HG02798 (cell line): ENCODE results near the gene TMEM132C.
"Not testable (repeated sequence)": the region's sequence is repeated elsewhere in the genome, so short reads cannot be mapped to it uniquely, and the experiment has no call there.

Source experiments
- ATAC-seq: cut with Tn5 transposase; IDR thresholded peaks from one replicate; pipeline ENCODE4 v1.9.1; 2021; ENCODE audit warnings: mild to moderate bottlenecking; ENCODE audit not compliant: unreplicated experiment, poor library complexity

The TMEM132C gene

DNA sequence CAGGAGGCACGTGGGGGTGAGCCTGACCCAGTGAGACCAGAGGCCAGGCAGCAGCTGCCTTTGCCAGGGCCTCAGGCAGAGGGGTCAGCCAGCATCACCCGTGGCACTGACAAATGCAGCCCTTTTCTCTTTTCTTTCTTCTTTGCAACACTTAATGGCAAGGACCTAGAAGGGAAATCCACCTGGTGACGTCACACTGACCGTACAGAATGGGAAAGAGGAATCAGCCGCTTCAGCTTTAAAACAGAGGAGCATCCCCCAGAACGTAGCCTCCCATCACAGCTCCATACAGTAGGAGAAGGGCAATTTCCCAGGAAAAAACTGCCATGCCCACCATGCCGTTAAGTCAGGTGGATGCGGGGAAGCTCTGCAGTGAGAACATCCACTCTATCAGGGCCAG, 328.6 kb downstream of the TMEM132C start:
- ATAC-seq = no peak

DNA sequence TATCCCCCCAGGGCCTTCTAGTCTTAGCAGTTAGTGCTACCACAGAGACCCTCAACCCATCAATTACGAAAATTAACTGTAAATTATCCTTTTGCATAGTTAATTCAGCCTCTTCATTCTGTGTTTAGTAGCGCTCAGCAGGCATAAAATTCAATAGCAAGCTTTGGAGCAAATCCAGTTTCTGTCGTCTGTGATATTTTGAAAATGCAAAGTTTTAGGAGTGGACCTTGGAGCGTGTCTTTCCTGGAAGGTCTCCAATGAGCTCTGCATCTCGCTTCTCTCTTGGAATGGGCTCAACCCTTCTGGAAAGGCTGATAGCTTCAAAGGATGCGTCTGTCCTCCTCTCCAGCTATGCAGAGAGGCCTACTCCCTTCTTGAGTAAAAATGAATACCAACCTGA, 333.9 kb downstream of the TMEM132C start:
- ATAC-seq = no peak

DNA sequence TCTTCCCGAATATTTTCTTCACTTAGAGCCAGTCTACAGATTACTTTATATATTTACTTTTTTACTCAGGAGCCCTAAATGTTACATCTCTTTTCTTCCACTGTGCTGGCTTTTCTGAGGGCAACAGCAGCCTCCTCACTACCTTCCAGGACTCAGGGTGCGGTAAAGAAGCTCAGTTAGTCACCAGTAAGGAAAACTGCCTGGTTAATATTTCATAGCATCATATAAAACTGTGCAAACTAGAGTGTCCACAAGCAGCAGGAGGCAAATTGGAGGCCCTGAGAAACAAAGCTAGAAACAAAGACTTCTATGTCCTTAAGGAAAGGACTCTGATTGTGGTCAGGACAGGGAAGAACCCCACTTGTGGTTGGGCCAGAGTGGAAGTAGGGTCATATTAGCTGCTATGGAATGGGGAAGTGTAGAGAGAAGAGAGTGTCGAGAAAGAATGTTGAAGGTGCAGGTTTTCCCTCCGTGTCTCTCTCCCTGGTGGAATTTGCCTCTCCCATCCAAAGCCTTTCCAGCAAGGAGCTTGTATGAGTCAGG, 336.7 kb downstream of the TMEM132C start:
- ATAC-seq = no peak

DNA sequence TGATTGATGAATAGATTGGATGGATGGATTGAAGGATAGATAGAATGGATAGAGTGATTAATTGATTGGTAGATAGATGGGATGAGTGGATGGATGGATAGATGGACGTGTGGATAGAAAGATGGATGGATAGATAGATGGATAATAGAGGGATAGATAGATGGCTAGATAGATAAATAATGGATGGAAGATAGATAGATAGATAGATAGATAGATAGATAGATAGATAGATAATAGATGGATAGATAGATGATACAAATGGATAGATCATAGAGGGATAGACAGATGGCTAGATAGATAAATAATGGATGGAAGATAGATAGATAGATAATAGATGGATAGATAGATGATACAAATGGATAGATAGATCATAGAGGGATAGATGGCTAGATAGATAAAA, 337.2 kb downstream of the TMEM132C start:
- ATAC-seq = not testable (repeated sequence)

DNA sequence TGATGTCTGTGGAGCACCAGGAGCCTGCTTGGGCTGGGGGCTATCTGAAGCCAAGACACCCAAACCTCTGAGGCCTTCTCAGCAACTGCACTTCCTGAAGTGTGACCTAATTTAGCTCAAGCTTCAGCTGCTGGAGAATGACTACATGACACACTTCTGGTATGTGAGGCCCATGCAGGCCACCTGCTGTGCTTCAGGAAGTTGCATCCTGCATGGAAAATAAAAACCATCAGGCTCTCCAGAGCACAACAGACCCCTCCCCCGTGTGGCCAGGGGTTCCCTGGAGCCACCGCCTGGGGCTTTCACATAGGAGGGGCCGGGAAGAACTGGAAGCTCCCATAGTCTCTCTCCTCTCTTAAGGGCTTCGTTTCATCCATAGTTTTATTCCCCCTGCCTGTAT, 339.1 kb downstream of the TMEM132C start:
- no peak for ATAC-seq

DNA sequence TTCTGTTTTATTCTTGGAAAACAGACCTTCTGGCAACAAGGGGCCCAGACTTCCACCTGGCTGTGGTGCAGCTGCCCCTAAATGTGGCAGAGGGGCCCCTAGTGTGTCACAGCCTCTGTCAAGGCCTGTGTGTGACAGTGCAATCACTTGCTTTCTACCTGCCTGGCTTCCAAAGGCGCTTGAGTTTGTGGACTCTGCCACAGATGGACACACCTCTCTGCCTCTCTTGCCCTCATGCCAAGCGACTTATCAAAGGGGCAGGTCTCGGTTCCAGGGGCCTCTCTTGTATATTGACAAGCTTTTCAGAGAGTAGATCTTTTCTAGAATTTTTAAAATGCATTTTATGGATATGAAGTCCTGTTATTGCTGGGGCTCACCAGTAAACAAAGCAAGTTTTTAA, 339.6 kb downstream of the TMEM132C start:
- no peak for ATAC-seq

DNA sequence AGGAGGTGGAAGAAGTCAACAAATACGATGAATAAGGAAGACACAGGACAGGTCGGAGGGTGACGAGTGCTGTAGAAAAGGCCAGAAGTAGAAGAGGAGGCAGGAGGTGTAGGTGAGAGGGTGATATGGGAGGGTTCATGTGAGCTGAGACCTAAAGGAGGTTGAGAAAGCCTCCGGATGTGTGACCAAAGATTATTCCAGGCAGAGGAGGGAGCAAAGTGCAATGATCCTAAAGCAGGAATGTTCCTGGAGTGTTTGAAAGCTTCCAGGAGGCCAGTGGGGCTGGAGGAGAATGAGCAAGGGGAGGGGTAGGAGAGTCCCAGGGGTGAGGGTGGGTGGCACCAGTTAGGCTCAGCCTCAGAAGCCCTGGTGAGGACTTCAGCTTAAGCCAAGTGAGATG, 340.0 kb downstream of the TMEM132C start:
- no peak for ATAC-seq

DNA sequence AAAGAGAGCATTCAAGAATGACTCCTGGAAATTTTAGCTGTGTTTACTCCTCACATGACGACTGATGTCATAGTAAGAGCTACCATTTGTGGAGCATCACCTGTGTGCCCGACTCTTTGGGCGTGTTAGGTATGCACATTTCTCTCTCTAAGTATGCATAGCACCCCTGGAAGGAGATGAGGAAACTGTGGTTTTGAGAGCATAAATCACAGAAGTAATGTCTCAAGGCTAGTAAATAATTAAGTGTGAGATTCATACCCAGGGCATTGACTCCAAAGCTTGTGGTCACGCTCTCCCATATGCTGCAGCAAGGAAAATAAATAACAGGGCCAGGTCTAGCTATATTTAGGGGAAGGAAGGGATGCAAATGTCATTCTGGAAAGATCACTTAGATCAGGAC, 340.7 kb downstream of the TMEM132C start:
- ATAC-seq = no peak

DNA sequence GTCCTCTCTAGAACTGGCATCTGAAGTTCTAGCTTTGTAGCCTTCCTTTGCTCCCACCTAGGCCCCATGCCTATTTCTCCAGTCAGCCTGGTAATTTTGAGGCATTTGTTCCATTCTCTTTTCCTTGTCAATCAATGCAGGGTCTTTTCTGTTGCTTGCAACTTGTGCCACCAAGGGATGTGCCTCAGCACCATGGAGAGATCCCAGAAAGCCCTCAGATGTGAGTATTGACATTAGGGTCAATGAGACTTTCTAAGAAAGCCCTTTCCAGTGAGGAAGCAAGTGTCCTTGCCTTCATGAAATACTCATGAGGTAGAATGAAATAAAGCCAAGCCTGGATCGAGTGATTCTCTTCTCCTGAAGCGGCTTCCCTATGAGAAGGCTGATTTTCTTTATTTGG, 342.9 kb downstream of the TMEM132C start:
- ATAC-seq = no peak

DNA sequence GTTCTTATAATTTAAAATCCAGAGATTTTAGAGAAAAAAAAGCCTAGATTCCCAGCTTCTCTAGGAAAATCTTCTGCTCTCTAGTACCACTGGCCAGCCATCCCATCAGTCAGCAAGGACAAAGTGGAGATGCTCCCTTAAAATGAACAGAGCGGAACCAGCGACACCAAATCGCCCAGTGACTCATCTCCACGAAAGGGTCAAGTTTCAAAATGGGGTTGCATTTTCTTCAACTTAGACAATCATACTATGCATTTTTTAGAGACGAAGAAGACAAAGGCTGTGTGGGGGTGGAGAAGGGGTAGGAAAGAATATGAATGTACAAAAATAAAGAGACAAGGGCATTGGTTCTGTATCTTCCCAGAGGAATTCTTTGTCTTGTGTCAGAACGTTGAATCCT, 344.8 kb downstream of the TMEM132C start:
- ATAC-seq = no peak

DNA sequence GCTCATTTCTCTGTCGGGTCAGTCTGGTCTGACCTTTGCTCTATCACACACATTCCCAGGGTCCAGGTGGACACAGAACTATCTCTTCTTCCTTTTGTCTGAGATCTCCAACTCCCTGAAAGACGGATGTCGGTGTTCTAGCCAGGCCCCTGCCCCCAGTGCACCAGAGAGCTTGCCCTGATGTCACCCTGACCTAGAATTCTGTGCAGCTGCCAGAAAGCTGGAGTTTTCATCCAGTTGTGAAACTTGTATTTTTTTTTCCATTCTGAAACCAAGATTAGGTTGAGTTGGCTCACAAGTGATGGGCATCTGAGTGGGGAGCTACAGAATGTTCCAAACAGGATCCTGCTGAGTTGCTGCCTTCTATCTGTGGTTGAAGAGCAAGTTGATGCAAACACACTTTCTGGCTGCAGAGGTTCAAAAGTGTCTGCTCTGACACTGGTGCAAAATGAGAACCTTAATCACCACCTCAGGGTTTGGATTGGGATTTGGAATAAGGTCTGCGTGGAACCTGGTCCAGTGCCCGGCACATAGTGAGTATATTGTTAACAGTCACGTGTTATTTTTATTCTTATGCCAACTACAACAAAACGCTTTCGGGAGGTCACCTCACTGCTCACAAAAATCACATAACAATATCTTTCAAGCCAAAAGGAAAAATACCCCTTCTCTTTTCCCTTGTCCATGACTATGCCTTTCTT, 345.3 kb downstream of the TMEM132C start:
- no peak for ATAC-seq

DNA sequence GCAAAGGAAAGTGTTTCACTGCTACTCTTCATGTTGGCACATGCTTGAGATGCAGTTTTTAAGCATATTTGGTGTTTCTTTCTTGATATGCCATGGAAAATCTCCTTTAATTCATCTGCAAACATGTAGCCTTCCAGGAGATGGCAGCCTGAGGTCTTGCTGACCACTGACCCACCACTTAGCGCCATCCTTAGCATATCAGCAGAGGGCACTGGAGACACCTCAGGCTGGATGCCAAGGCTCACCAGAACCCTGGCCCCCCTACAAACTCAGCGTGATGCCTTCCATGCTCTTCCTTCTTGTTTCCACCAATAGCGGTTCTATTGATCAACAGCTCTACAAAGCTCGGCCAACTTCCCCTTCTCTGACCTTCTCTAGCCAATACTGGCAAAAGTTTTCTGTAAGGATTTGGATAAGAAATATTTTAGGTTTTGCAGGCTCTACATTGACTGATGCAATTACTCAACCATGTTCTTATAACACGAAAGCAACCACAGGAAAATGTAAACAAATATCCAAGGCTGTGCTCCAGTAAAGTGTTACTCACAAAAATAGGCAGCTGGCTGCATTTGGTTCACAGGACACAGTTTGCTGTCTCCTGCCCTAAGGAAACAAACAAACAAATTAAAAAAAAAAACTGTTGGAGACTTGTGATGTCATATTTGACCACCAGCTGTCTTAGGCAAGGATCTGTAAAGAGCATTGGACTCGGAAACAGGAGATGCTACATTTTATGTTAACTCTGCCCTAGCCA, 347.0 kb downstream of the TMEM132C start:
- no peak for ATAC-seq

DNA sequence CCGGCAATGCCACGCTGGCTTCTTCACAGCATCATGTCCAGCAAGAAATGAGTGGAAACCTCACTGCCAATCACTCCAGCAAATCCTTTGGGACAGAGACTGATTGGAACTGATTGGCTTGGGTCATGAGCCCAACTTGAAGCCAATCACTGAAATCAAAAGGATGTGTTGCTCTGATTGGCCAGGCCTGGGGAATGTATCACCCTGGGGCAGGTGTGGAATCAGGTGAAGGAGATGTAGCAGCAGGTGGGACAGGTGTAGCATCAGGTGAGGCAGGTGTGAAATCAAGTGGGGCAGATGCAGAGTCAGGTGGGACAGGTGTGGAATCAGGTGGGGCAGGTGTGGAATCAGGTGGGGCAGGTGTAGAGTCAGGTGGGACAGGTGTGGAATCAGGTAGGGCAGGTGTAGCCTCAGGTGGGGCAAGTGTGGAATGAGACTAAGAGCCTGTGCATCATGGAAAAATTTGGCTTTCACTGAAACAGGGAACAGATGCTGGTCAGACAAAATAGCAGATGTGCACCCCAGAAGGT, 350.4 kb downstream of the TMEM132C start:
- no peak for ATAC-seq

DNA sequence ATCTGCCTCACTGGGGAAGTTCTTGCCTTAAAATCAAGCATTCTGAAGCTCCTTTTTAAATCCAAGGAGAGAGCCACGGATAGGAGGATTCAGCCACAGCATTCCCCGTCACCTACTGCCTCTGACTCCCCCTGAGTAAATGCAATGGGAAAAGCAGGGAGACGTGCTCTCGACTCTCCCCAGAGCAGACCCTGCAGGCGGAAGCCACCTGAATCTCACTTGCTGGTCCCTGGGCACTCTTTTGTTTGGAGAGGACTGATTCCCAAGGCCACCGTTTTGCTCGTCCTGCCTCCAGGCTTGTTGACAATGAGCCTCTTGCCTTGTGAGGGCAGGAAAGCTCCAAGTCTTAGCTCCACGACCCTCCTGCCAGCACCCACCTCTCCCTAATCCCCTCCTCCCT, 352.3 kb downstream of the TMEM132C start:
- ATAC-seq = no peak

DNA sequence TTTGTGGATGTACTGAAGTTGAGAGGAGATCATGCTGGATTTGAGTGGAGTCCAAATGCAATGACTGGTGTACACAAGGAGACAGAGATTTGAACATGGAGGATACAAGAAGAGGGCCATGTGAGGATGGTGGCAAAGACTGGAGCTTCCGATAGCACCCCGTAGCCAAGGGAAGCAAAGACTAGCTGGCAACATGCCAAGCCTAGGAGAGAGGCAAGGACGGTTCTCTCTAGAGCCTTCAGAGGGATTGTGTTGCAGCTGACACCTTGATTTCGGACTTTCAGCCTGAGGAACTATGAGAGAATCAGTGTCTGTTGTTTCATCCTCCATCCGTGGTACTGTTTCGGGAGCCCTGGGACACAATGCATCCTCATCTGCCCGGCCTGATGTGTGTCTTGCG, 354.3 kb downstream of the TMEM132C start:
- ATAC-seq = no peak

DNA sequence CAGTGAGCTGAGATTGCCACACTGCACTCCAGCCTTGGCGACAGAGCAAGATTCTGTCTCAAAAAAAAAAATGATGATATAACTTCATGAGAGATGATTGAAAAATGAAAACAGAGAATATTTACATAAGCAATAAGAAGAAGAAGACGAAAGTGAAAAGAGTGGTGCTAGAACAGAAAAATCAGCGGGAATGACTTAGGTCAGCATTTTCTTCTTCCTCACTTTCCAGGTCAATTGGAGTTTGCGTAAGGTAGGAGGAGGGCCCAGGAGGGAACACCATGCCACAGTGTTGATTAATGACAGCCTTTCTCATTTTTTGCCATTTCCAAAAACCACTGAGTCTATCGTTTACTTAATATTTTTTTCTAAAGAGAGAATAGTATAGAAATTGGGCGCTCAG, 356.8 kb downstream of the TMEM132C start:
- no peak for ATAC-seq

DNA sequence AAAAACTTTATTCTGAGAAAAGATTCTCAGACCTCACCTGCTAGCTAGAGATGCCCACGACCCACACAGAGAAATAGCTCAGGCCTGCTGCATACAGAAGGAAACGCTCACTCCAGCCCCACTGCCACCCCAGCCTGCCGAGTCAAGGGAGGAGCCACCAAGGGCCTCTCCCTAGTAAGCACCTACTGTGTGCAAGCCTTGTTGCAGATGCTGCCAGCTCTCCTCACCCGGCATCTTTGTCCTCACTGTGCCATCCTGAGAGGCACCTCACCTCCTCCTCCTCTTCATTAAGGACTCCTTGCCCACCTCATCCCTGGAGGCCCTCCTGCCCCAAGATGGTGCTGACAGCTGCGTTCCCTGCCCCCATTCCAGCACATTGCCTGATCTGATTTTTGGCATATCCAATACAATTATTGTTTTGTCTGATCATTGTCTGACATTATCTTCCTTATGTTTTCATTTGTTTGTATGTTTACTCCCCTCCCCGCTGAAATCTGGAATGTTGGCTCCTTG, 359.9 kb downstream of the TMEM132C start:
- ATAC-seq = no peak

DNA sequence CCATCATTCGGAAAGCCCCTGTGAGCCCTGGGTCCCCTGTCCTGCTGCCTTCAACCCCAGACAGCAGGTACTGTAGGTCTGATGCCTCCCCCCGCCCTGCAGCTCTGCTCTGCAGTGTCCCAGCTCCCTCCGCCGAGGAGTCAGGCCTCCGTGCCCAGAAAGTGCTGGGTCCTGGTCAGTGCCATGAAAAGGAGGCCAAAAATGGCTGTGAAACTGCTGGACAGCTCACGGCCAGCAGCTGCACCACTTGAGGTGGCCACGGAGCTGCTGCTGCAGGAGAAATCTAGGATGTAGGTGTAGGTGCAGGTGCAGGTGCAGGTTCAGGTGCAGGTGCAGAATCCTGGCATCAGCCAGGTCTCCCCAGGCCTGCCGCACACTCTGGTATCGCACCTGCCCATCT, 360.7 kb downstream of the TMEM132C start:
- no peak for ATAC-seq

DNA sequence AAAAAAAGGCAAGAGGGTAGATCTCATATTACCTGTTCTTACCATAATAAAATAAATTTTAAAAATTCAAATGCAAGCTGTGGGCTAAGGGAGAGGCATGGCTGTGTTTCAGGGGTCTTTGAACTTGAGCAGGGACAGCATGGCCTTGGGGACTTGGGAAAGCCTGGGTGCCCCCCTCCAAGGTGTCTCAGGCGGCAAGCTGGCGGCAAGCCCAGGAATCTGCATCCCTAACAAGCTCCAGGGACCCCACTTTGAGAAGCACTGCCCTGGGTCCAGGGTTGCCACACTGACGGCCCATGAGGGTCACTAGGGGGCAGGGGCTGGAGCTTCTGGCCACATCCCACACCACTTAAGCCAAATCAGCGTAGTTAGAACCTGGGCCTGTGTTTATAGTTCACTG, 363.0 kb downstream of the TMEM132C start:
- no peak for ATAC-seq

DNA sequence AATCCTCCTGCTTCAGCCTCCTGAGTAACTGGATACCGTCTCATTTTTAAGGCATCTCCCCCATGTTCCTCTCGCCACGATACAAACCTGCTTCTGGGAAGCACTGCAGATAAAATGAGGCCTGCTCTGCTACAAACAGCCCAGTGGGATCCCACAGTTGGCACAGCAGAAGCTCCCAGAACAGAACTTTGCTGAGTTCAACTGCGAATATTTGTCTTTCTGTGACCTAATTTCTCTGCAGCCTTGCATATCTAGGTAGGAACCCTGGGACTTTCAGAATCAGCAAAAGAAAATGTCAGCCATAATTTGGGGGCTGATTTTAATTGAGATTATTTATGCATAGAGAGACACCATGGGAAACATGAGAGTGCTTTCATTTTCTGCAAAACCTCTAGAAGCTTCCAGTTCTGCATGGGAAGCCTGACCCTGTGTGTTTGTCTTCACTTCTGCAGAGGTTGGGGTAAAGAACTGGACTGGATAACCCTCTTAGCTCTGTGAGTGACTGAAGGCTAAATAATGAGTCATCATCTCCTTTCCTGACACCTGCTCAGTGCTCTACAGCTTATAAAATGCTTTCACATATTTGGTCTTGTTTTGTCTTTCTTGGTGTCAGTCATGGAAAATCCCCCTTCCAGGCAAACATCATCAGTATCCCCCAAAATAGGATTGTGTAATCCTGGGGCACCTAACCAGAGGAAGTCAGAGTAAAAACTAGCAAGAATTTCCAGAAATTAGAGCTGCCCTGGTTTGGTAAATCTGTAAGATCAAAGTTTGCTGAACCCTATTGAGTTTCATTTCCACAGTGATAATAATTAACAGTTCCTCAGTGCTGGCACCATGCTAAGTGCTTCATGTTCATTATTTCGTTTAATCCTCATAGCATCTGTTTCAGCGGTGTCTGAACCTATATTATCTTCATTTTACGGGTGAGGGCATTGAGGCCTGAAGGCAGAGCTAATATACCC, 371.0 kb downstream of the TMEM132C start:
- peak; percentile 93 for ATAC-seq
